GM23248 (cell line): Measurements from ENCODE around the gene CLEC3A. TPM values are rescaled to one million over a fixed set of nuclear protein-coding genes. Genes with fewer than 3 reads are reported as not detected.

Experiments used
- DNase-seq: peaks from one replicate; pipeline ENCODE4 v3.0.0-alpha.2; 2015
- H2AFZ ChIP-seq: fragments of 200-600 bp; sonication (generic); 2 replicates; pipeline ENCODE4 v1.6.1; 2016; ENCODE audit warnings: antibody characterized with exemption
- H3F3A ChIP-seq: fragments of 200-600 bp; sonication (generic); 2 replicates; pipeline ENCODE4 v1.6.1; 2016; ENCODE audit warnings: mild to moderate bottlenecking, antibody characterized with exemption, mixed run types; ENCODE audit not compliant: insufficient read depth
- H3K27ac ChIP-seq: fragments of 200-600 bp; sonication (generic); 2 replicates; pipeline ENCODE4 v1.5.1; 2016; ENCODE audit warnings: mild to moderate bottlenecking
- H3K27me3 ChIP-seq: fragments of 200-600 bp; sonication (generic); replicated peaks from 2 replicates; pipeline ENCODE4 v1.6.1; 2016; ENCODE audit warnings: mild to moderate bottlenecking; ENCODE audit not compliant: insufficient read depth
- H3K36me3 ChIP-seq: fragments of 200-600 bp; sonication (generic); 2 replicates; pipeline ENCODE4 v1.6.1; 2016; ENCODE audit warnings: low read depth, mild to moderate bottlenecking
- H3K4me1 ChIP-seq: fragments of 200-600 bp; sonication (generic); 2 replicates; pipeline ENCODE4 v1.6.1; 2016; ENCODE audit warnings: mild to moderate bottlenecking; ENCODE audit not compliant: insufficient read depth
- H3K4me2 ChIP-seq: fragments of 200-600 bp; sonication (generic); one replicate; pipeline ENCODE4 v1.6.1; 2016; ENCODE audit warnings: mild to moderate bottlenecking; ENCODE audit not compliant: unreplicated experiment
- H3K4me3 ChIP-seq: fragments of 200-600 bp; sonication (generic); 2 replicates; pipeline ENCODE4 v1.5.1; 2016; ENCODE audit warnings: mild to moderate bottlenecking
- H3K79me2 ChIP-seq: fragments of 200-600 bp; sonication (generic); 2 replicates; pipeline ENCODE4 v1.6.1; 2016; ENCODE audit warnings: mild to moderate bottlenecking; ENCODE audit not compliant: insufficient read depth
- H3K9ac ChIP-seq: fragments of 200-600 bp; sonication (generic); 2 replicates; pipeline ENCODE4 v1.6.1; 2016; ENCODE audit warnings: mild to moderate bottlenecking
- H3K9me2 ChIP-seq: fragments of 200-600 bp; sonication (generic); 2 replicates; pipeline ENCODE4 v1.6.1; 2016; ENCODE audit warnings: mixed run types, mild to moderate bottlenecking, moderate library complexity; ENCODE audit not compliant: insufficient read depth
- H3K9me3 ChIP-seq: fragments of 200-600 bp; sonication (generic); one replicate; pipeline ENCODE4 v1.6.1; 2017; ENCODE audit warnings: low read depth
- H4K20me1 ChIP-seq: fragments of 200-600 bp; sonication (generic); 2 replicates; pipeline ENCODE4 v1.6.0; 2016; ENCODE audit not compliant: insufficient read depth
- EZH2 ChIP-seq: fragments of 200-600 bp; sonication (generic); IDR thresholded peaks from 2 replicates; pipeline ENCODE4 v1.6.1; 2018; ENCODE audit warnings: antibody characterized with exemption, mild to moderate bottlenecking; ENCODE audit not compliant: insufficient read depth, poor library complexity, severe bottlenecking
- EZH2phosphoT487 ChIP-seq: fragments of 200-600 bp; sonication (generic); IDR thresholded peaks from 2 replicates; pipeline ENCODE4 v1.6.1; 2018; ENCODE audit warnings: antibody characterized with exemption, moderate library complexity, mild to moderate bottlenecking, low read depth; ENCODE audit not compliant: insufficient read depth
- WGBS, 2 experiments: methylation state at CpG; one replicate each; pipeline ENCODE4 v1.1.6; 2015 to 2017; ENCODE audit warnings: low lambda C conversion rate in 2 of 2, low coverage in 1 of 2; ENCODE audit errors: missing lambda C conversion rate in 2 of 2; 5-methylcytosine and 5-hydroxymethylcytosine counted together
- in situ Hi-C: fragments of 300-500 bp; cut with MboI; formaldehyde crosslinking; loops from 2 replicates; pipeline ENCODE4 v1.15.0; 2020
- polyA plus RNA-seq: library from polyadenylated mRNA; unstranded; fragments of >200 nt; fragmentation: Nextera tagmentation; extraction: Ambion mirVana; gene quantifications from 2 replicates; pipeline ENCODE4 v1.2.1, GENCODE V29; 2016
- total RNA-seq: library from RNA; depleted of rRNA; stranded (reverse); fragments of >200 nt; shearing (Covaris generic); gene quantifications from 2 replicates; pipeline ENCODE4 v1.2.3, GENCODE V29; 2014; rRNA removed

CLEC3A gene
- total and polyA plus RNA-seq, 2 experiments from 2014 or later, result not detected

- no peaks in the 10 kb centered on the region; the same call in 1 of the 2 replicates for H3K27me3 ChIP-seq
- H3K4me3 ChIP-seq, result no peak overlapping the region
- no peaks in the 10 kb centered on the region for H3K36me3 ChIP-seq
- 38 to 47% methylated on average over 4 of the region's 4 CpGs for WGBS, 2 experiments
- H3K4me1 ChIP-seq, result no peaks in the 10 kb centered on the region
- TF ChIP-seq EZH2, result no peak
- no peak for TF ChIP-seq EZH2phosphoT487
- H3K27ac ChIP-seq, result no peak overlapping the region
- H3F3A ChIP-seq, result no peaks in the 10 kb centered on the region
- no peaks in the 10 kb centered on the region for H3K79me2 ChIP-seq
- no peak overlapping the region for H3K9ac ChIP-seq
- H3K9me3 ChIP-seq, result no peaks in the 10 kb centered on the region
- H3K9me2 ChIP-seq, result no peaks in the 10 kb centered on the region
- in situ Hi-C loops, result no loop called here
- H3K4me2 ChIP-seq, result no peak overlapping the region
- no peaks in the 10 kb centered on the region for H4K20me1 ChIP-seq
- no peak for DNase-seq
- no peak overlapping the region for H2AFZ ChIP-seq
Measured at GRCh38 chr16:78081341-78081740, 59.0 kb downstream of the CLEC3A start.

Other genes starting within 250 kb of the CLEC3A start
- 6.2 and 7.1 TPM in 2 replicates for gene VAT1L, start 234.0 kb upstream of the CLEC3A start, total RNA-seq
- 6.2 and 6.4 TPM in 2 replicates for gene VAT1L, start 234.0 kb upstream of the CLEC3A start, polyA plus RNA-seq
- gene WWOX, start 77.1 kb downstream of the CLEC3A start, total RNA-seq, result 6.6 and 20.7 TPM in 2 replicates
- 3.8 and 4.5 TPM in 2 replicates for gene WWOX, start 77.1 kb downstream of the CLEC3A start, polyA plus RNA-seq